IPS DF 4.7 (cell line): ENCODE results near the gene ABCC8.

Experiments used
- DNase-seq: peaks from one replicate; pipeline ENCODE4 v3.0.0-alpha.2; 2013; ENCODE audit warnings: low spot score; ENCODE audit errors: extremely low read depth

ABCC8 gene

GRCh38 chr11:17476317-17477083 is at the start of gene ABCC8:
TSS of gene ABCC8 (minus strand) at chr11:17476845. CDS start at chr11:17476776, 69 bp downstream.
- no peak for DNase-seq

DNA sequence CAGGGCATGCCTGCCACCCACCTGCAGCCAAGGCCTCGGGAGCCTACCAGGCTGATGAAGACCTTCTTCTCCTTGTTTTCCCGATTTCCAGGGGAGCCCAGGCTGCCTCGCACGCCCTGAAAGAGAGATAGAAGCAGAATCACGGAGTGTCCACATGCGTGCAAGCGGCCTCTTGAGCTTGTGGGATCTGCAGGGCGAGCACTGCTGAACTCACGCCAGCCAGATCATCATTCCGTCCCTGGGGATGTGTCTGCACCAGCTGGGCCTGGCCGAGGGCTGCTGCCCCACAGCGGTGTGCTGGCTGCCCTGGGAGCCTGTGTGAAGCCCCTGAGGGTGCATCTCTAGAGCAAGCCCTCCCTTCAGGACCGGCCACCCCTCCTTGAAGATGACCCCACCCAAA is 49.7 kb upstream of the ABCC8 start:
- no peak for DNase-seq

DNA sequence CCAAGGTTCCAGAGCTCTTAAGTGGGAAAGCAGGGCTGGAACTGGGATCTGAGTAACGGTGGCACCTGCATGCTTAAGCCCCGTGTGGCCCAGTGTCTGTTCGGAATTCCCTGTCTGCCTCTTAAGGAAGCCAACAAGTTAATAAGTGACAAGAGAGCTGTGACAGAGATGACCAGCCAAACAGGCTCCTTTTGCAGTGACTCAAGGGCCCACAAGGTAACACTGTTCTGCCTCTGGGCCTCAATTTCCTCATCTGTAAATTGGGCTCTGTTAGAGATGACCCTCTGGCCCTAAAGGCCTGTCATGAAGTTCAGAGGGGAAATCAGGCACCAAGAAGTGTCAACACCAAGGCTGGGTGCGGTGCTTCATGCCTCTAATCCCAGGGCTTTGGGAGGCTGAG is 48.9 kb upstream of the ABCC8 start:
- no peak for DNase-seq

DNA sequence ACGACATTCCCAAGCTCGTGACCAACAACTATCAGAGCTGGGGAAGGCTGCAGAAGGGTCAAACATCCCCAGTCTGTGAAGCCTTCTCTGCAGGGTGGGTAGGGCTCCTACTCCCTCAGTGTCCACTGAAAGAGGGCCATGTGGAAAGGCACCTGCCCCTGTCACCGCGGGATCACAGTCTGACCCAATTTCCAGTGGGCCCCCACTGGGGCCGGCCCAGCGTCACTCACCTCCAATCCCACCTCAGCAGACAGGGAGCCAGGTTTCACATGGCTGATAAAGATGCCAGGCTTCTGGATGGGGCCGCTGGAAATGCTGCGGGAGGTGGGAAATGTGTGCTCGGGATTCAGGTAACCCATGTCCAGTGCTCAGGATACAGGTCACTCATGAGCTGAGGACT is 47.6 kb upstream of the ABCC8 start:
- no peak for DNase-seq

DNA sequence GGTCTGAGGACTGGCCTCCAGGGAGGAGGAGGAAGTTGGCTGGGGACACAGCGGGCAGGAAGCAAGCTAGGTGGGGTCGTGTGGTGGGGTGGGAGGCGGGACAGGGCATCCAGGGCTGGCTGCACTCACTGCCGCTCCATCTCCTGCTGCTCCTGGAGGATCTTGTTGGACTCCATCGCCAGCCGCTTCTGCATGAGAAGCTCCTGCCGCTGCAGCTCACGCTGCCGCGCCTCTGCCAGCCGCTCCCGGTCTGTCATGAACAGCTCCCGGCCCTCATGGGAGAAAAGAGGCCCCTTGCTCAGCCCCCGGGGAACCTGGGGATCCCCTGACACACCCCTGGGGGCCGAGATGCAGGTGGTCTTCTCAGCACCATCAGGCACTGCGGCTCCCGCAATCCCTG is 46.0 kb upstream of the ABCC8 start:
- no peak for DNase-seq

GRCh38 chr11:17521106-17521900 is 44.7 kb upstream of the ABCC8 start:
- no peak for DNase-seq

DNA sequence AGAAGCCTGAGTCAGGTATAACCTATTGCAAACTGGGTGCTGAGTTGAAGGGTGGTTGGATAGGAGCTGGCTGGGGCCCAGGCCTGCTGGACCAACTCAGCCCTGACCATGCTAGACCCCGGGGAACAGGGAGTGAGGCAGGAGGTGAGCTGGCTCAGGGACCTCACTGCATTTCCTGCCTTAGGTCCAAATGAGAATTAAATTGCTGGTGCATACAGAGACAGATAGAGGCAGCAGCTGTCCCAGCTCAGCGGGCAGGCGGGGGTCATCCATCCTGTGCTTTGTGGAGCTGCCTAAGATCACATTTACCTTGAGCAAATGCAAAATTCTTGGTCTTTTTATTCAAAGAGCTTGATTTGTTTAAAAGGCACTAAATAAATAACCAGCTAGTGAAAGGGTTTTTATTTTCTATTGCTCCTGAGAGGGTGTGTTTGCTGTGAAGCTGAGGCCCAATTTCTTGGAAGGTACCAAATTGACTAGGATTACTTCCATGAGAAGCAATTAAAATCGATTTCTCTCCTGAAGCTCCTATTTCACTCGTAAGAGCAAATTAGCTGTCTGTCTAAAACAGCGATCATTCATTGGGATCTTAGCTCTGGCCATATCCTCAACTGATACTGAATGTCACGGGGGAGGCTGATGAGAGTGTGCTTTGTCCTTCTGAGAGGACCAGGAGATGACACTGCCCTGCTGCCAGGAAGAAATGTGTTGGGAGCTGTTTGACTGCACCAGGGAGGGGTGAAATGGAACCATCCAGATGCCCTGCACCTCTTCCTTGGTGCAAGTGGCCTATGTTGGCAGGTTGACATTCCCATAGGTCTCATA is 42.6 kb upstream of the ABCC8 start:
- no peak for DNase-seq

DNA sequence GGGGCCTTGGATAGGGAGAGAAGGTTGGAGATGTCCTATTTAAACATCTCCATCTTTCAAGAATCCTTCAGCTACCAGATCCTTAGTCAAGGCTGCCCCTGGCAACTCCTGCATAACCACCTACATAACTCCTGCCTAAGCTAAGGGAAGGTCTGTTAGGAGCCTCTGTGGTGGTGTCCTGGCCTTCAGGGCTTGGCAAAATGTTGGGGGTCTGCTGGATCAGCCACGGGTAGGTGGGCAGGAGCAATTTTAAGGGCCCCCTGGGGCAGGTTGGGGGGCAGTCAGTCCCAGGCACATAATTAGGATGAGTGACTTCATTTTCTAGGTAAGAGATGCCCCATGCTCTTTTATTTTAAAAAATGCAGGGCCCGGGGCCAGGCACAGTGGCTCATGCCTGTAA is 41.7 kb upstream of the ABCC8 start:
- DNase-seq, result no peak

- no peak for DNase-seq
Measured at GRCh38 chr11:17517186-17517585, 40.5 kb upstream of the ABCC8 start.

DNA sequence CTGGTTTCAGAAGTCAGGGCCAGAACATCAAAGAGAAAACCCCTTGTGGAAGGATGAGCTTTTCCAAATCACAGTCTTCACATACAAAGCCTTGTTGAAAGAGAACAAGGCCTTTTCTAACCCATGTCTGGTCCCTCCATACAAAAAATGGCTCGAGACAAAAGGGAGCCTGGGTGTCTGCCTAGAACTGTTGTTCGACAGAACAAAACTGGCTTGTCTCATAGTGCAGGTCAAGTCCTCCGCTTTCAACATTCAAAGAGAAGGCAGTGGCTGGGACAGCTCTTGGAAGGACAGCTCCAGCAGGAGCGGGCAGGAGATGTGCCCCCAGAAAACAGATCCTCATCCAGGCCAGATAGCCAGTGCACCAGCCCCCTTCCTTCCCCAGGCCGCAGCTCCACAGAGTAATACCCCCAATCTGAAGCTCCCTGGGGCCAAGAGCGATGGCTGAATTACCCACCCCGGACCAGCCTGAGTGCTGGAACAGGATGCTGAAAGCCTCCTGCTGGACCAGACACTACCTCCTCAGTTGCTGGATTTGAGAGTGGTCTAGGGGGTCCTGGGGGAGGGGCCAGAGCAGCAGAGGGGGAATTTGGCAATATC is 40.0 kb upstream of the ABCC8 start:
- no peak for DNase-seq

DNA sequence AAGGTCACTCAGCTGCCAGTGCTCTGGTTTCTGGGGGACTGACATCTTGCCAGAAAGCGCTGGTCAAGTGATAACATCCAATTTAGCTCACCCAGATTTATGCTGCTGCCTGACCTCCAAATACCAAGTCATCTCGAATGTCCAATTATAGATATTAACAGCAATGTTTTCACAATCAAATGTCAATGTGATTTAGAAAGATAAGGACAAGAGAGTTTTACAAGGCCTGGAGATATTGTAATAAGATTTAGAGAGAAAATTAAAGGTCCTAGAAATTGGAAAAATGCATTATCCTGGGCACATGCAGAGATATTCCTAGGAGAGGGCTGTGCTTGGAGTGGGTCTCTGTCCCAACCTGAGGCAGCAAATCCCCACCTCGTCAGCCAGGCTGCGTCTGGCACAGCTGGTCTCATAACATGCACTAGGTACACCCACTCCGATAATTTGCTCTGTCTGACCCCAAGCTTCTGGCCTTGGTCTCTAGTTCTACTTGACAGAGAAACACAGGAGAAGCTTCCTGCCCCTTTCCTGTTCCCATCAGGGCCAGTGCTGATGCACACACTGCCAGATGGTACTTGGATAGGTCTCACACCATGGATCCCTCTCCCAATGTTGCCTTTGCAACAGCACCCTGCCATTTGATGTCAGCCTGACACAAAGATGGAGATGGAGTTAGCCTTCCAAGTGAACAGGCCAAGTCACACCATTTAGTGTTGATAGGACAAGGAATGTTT is 39.0 kb upstream of the ABCC8 start:
- no peak for DNase-seq

GRCh38 chr11:17514476-17514875 is 37.8 kb upstream of the ABCC8 start:
- DNase-seq, result no peak

- DNase-seq, result no peak
Measured at GRCh38 chr11:17513853-17514252, 37.2 kb upstream of the ABCC8 start.

GRCh38 chr11:17512101-17512500 is 35.5 kb upstream of the ABCC8 start:
- DNase-seq, result no peak

- no peak for DNase-seq
Measured at GRCh38 chr11:17511571-17511970, 34.9 kb upstream of the ABCC8 start.

- no peak for DNase-seq
Measured at GRCh38 chr11:17510507-17511206, 34.0 kb upstream of the ABCC8 start.

- no peak for DNase-seq
Measured at GRCh38 chr11:17508791-17509190, 32.1 kb upstream of the ABCC8 start.

DNA sequence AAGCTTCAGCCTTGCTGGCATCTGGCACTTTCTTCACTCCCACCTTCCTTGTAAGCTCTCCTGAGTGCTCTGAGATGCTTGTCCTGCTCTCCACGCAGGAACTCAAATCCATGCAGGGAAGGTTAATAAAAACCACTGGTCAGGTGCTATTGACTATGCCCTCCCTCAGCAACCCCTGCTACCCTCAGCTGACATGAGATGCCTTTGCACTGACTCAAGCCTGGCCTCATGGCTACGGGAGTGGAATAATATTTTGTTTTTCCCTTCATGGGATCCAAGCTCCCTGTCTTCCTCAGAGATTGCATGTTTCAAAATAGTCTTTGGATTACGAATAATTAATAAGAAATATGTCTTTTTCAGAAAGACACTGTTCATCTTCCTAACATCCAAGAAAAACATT is 31.7 kb upstream of the ABCC8 start:
- DNase-seq, result no peak

- no peak for DNase-seq
Measured at GRCh38 chr11:17507773-17508172, 31.1 kb upstream of the ABCC8 start.

DNA sequence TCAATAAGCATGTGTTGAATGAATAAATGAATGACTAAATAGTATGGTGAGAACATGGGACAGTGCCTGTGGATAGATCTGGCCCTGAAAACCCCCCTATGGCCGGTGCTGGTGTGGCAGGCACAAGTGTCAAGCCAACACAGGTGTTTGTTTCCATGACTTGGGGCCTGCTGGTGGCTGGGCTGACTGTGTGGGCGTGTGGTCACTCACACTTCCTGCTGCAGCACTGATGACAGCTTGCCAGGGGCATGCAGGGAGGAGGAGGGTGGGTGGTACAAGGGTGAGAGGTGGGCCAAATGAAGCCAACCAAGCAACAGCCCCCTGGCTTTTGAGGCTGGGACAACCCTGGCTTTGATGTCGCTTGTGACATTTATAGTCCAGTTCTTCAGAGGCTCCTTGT is 30.3 kb upstream of the ABCC8 start:
- DNase-seq, result no peak
